Breast epithelium (tissue), 3 donors: Measurements from ENCODE around the gene MYOF.

ENCODE experiments used
- POLR2A ChIP-seq: fragments of 450-650 bp; IDR thresholded peaks from one replicate; pipeline ENCODE4 v1.6.1; 2016; ENCODE audit warnings: antibody characterized with exemption, mild to moderate bottlenecking, moderate library complexity
- TF ChIP-seq, protein P1 (sequence below), 3 donors: fragments of 450-650 bp; IDR thresholded peaks; one replicate each; pipeline ENCODE4 v1.5.1; 2016 to 2017; ENCODE audit warnings: antibody characterized with exemption in 3 of 3, mild to moderate bottlenecking in 3 of 3, moderate library complexity in 3 of 3

DNA sequence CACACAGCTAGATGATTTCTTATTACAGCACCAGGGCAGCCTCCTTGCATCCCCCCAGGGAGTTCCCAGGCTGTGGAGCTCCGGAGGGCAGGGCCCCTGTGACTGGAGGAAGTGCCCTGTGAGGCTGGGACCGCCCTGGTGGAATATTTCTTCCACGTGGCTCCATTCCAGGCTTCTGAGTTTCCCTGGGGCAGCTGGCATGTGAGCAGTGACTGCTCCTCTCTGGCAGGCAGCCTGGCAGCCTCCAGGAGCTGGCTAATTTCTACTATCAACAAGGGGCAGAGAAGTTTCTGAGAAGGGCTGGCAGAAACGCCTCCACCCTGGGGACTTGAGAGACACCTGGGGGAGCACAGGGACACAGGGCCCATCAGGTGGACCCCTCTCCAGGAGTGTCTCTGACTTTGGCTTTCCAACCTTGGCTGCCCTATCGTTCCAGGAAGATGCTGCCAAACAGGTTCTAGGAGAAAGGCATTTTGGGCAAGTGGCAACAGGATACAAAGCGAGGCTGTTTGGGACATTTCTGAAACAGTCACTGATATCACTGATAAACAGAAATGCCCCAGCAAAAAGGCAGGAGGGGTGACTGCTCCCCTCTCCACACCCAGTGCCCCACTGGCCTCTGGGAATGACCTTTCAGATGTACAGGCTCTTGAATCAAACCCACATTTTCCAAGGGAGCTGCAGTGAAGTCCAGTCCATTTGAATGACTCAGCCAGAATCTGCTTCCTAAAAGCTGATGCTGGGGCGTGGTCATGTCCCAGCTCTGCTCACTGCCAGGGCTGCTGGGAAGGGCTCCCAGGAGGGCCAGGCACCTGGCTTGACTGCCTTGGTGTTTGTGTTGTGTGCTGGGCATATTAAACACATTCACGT lies 16.1 kb downstream of the MYOF start:
- TF ChIP-seq, protein P1, sequence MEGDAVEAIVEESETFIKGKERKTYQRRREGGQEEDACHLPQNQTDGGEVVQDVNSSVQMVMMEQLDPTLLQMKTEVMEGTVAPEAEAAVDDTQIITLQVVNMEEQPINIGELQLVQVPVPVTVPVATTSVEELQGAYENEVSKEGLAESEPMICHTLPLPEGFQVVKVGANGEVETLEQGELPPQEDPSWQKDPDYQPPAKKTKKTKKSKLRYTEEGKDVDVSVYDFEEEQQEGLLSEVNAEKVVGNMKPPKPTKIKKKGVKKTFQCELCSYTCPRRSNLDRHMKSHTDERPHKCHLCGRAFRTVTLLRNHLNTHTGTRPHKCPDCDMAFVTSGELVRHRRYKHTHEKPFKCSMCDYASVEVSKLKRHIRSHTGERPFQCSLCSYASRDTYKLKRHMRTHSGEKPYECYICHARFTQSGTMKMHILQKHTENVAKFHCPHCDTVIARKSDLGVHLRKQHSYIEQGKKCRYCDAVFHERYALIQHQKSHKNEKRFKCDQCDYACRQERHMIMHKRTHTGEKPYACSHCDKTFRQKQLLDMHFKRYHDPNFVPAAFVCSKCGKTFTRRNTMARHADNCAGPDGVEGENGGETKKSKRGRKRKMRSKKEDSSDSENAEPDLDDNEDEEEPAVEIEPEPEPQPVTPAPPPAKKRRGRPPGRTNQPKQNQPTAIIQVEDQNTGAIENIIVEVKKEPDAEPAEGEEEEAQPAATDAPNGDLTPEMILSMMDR (IDR thresholded peaks at IDR 0.05), result no peak
- TF ChIP-seq POLR2A, result no peak
